ENCODE data around the gene MPRIP.

Gene MPRIP

DNA sequence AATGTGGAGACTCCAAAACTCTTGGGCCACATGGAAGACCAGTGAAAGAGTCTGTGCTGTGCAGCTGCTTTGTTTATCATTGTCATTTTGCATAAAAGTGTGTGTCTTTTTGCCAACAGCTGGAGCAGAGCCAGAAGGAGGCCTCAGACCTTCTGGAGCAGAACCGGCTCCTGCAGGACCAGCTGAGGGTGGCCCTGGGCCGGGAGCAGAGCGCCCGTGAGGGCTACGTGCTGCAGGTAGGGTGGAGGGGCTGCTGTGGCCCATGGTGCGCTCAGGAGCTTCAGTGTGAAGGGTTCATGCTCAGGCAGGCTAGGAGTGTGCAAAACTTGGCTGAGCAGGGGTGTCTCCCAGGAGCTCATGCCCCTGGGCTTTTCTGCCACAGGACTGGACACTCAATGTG lies 118.9 kb downstream of the MPRIP start:
- no peak for DNase-seq (ENCODE audit: low spot score)
- Histone ChIP-seq H3K27ac (no peak overlapping the region), H3K4me3 (no peak overlapping the region)
- TF ChIP-seq, protein P1, sequence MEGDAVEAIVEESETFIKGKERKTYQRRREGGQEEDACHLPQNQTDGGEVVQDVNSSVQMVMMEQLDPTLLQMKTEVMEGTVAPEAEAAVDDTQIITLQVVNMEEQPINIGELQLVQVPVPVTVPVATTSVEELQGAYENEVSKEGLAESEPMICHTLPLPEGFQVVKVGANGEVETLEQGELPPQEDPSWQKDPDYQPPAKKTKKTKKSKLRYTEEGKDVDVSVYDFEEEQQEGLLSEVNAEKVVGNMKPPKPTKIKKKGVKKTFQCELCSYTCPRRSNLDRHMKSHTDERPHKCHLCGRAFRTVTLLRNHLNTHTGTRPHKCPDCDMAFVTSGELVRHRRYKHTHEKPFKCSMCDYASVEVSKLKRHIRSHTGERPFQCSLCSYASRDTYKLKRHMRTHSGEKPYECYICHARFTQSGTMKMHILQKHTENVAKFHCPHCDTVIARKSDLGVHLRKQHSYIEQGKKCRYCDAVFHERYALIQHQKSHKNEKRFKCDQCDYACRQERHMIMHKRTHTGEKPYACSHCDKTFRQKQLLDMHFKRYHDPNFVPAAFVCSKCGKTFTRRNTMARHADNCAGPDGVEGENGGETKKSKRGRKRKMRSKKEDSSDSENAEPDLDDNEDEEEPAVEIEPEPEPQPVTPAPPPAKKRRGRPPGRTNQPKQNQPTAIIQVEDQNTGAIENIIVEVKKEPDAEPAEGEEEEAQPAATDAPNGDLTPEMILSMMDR (IDR thresholded peaks at IDR 0.05) = no peak

DNA sequence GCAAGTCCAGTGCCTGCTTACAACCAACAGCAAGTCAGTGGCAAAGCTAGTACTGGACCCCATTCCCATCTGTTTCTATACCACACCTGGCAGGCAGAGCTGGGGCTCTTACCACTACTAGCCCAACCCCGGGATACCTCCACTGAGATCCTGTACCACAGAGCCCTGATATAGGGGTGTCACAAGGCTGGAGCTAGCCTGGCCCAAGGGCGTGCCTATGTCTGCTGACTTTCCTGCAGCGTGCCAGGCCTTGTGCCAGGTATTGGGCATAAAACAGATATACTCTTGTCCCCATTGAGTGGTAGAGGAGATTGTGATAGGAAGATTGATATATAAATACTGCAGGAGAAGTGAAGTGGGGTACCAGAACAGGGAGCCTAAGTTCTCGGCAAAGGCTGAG lies 119.5 kb downstream of the MPRIP start:
- DNase-seq (ENCODE audit: low spot score) = no peak
- H3K27ac ChIP-seq = no peak overlapping the region
- TF ChIP-seq, protein P1 (IDR thresholded peaks at IDR 0.05) = no peak
- H3K4me3 ChIP-seq = no peak overlapping the region

DNA sequence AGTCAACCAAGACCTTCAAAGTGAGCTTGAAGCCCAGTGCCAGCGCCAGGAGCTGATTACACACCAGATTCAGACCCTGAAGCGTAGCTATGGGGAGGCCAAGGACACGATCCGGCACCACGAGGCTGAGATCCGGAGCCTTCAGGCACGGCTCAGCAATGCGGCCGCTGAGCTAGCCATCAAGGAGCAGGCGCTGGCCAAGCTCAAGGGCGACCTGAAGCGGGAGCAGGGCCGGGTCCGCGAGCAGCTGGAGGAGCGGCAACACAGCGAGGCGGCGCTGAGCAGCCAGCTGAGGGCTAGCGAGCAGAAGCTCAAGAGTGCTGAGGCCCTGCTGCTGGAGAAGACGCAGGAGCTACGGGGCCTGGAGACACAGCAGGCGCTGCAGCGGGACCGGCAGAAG lies 121.9 kb downstream of the MPRIP start:
- no peak overlapping the region for H3K4me3 ChIP-seq
- TF ChIP-seq, protein P1 (IDR thresholded peaks at IDR 0.05) = no peak
- no peak overlapping the region for H3K27ac ChIP-seq
- no peak for DNase-seq (ENCODE audit: low spot score)

DNA sequence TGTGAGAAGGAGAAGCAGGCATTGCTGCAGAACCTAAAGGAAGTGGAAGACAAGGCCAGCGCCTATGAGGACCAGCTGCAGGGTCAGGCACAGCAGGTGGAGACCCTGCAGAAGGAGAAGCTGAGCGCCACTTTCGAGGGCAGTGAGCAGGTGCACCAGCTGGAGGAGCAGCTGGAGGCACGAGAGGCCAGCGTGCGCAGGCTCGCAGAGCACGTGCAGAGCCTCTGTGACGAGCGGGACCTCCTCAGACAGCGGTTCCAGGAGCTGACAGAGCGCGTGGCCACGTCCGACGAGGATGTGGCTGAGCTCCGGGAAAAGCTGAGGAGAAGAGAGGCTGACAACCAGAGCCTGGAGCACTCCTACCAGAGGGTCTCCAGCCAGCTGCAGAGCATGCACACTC lies 122.4 kb downstream of the MPRIP start:
- H3K27ac ChIP-seq = no peak overlapping the region
- TF ChIP-seq, protein P1 (IDR thresholded peaks at IDR 0.05) = no peak
- DNase-seq (ENCODE audit: low spot score) = no peak
- H3K4me3 ChIP-seq = no peak overlapping the region

DNA sequence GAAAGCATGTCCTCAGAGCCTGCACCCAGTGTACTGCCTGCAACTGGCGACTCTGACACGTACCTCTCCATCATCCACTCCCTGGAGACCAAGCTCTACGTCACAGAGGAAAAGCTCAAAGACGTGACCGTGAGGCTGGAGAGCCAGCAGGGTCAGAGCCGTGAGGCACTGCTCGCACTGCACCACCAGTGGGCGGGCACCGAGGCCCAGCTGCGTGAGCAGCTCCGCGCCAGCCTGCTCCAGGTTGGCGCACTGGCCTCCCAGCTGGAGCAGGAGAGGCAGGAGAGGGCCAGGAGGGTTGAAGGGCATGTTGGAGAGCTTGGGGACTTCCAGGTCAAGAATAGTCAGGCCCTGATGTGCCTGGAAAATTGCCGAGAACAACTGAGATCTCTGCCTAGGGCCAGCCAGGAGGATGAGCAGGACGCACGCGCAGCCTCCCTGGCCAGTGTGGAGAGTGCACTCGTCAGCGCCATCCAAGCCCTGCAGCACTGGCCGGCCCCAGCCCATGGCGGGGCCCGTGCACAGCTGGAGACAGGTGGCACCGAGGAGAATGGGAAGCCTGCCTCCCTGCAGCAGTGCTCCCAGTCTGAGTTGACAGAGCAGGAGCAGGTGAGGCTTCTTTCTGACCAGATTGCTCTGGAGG lies 123.5 kb downstream of the MPRIP start:
- TF ChIP-seq, protein P1 (IDR thresholded peaks at IDR 0.05) = no peak
- Histone ChIP-seq H3K27ac (no peak overlapping the region), H3K4me3 (no peak overlapping the region)
- no peak for DNase-seq (ENCODE audit: low spot score)

DNA sequence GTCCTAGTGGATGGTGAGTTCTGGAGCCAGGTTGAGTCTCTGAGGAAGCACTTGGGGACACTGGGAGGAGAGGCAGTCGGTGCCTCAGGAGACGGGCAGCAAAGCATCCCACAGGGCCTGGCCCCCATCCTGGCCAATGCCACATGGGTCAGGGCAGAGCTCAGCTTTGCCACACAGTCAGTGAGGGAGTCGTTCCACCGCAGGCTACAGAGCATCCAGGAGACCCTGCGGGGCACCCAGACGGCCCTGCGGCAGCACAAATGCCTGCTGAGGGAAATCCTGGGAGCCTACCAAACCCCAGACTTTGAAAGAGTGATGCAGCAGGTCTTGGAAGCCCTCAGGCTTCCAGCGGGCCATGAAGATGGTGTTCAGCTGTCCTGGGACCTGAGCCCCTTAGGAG lies 124.2 kb downstream of the MPRIP start:
- DNase-seq (ENCODE audit: low spot score) = no peak
- no peak overlapping the region for H3K27ac ChIP-seq
- TF ChIP-seq, protein P1 (IDR thresholded peaks at IDR 0.05) = no peak

DNA sequence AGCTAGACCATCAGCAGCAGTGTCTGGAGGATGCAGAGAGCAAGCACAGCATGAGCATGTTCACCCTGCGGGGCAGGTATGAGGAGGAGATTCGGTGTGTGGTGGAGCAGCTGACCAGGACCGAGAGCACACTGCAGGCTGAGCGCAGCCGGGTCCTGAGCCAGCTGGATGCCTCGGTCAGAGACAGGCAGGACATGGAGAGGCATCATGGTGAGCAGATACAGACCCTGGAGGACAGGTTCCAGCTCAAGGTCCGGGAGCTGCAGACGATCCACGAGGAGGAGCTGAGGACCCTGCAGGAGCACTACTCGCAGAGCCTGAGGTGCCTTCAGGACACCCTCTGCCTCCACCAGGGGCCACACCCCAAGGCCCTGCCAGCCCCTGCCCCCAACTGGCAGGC lies 125.1 kb downstream of the MPRIP start:
- no peak overlapping the region for H3K27ac ChIP-seq
- no peak overlapping the region for H3K4me3 ChIP-seq
- TF ChIP-seq, protein P1 (IDR thresholded peaks at IDR 0.05) = no peak
- DNase-seq (ENCODE audit: low spot score) = no peak

More for the DNA sequence above, 124.2 kb downstream of the MPRIP start:
- no peak overlapping the region for H3K4me3 ChIP-seq
